ENCODE results near the gene IFI27L1.
A peak's percentile ranks its signal among the peaks of the same experiment; 100 is the strongest.

The IFI27L1 gene

GRCh38 chr14:94144765-94145164, 63.7 kb downstream of the IFI27L1 start:
- H3K36me3 ChIP-seq: no peaks in the 10 kb centered on the region
- no peak for TF ChIP-seq CTCF (IDR thresholded peaks at IDR 0.05)
- H3K27ac ChIP-seq: no peak overlapping the region
- intact Hi-C loops (cut with DNase I; ENCODE audit: low total_unique reads): no loop called here
- no peaks in the 10 kb centered on the region for H3K27me3 ChIP-seq
- H3K4me1 ChIP-seq: no peaks in the 10 kb centered on the region
- H3K9me3 ChIP-seq: no peaks in the 10 kb centered on the region
- DNase-seq: peak in 1 of 2 donors; percentile 32
- H3K4me3 ChIP-seq: no peak overlapping the region

DNA sequence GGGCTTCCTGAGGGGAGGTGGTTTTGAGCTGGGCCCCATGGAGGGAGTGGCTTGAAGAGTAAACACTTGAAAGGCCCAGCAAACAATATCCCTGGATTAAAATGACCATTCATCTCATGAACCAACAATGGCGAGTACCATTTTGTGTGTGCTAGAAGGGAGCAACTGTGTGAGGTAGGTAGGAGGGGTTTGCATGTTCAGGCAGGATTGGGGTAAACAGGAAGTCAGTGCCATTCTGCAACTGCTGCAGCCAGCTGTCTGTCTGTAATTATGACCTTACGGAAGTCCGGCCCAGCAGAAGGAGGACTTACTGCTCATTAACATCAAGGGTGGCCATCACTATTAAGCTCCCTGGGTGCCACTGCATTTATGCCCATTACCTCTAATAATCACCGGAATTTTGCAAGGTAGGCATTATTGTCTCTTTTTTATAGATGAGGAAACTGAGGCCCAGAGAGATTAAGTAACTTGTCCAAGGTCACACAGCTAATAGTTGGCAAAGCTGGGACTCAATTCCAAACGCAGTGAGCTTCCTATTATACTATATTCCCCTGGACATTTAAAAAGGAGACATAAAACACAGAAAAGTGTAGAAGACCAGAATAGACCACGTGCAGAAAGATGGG, 64.9 kb downstream of the IFI27L1 start:
- Histone ChIP-seq H3K9me3 (no peaks in the 10 kb centered on the region), H3K36me3 (no peaks in the 10 kb centered on the region), H3K27me3 (no peaks in the 10 kb centered on the region), H3K4me1 (no peaks in the 10 kb centered on the region), H3K4me3 (no peak overlapping the region), H3K27ac (no peak overlapping the region)
- intact Hi-C loops (cut with DNase I; ENCODE audit: low total_unique reads): no loop called here
- TF ChIP-seq CTCF (IDR thresholded peaks at IDR 0.05): no peak
- DNase-seq: no peak

Data from tibial artery (tissue), 4 donors.